ENCODE measurements around the gene VEPH1.

Gene VEPH1

DNA sequence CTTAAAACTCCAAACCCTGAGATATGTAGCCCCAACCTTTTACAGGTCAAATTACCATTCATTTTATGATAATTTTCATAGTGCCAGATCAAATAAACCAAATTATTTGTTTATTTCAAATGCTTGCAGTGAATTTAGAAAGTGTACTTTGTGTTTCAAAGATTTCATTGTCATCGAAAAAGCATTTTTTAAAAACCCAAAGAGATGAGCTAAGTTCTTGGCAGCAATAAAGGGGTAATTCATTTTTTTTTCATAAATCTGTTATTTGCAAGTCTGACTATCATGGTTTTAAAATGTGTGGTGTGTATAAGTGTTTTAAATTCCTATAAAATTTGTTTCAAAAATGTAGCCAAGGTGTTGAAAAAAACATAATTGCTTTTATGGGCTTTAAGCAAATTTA lies 49.4 kb downstream of the VEPH1 start:
- H3K4me3 ChIP-seq (replicated peaks in 1 of 2; ENCODE audit: low read depth in 2 of 2, low read length in 2 of 2) = no peak overlapping the region
- DNase-seq (ENCODE audit: low read depth in 2 of 2) = no peak
- TF ChIP-seq, protein P1, sequence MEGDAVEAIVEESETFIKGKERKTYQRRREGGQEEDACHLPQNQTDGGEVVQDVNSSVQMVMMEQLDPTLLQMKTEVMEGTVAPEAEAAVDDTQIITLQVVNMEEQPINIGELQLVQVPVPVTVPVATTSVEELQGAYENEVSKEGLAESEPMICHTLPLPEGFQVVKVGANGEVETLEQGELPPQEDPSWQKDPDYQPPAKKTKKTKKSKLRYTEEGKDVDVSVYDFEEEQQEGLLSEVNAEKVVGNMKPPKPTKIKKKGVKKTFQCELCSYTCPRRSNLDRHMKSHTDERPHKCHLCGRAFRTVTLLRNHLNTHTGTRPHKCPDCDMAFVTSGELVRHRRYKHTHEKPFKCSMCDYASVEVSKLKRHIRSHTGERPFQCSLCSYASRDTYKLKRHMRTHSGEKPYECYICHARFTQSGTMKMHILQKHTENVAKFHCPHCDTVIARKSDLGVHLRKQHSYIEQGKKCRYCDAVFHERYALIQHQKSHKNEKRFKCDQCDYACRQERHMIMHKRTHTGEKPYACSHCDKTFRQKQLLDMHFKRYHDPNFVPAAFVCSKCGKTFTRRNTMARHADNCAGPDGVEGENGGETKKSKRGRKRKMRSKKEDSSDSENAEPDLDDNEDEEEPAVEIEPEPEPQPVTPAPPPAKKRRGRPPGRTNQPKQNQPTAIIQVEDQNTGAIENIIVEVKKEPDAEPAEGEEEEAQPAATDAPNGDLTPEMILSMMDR (IDR thresholded peaks at IDR 0.05; ENCODE audit: low read depth, low read length) = no peak

DNA sequence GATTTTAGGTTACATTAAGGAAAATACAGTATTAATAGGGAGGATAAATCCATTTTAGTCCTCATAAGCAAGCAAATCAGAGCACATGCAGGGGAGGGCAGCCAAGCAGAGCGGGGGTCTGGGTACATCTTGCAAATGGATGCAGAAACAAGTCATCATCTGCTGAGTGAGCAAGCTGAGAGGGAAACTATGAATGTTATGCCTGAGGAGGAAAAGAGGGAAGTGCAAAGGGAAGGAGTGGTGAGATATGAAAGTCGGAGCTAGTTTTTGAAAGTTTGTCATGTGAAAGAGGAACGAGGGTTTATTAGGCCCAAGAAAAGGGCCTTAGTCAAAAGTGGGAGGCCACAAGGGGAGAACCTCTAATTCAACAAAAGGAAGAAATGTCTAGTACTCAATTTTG lies 51.1 kb downstream of the VEPH1 start:
- TF ChIP-seq, protein P1 (IDR thresholded peaks at IDR 0.05; ENCODE audit: low read depth, low read length) = no peak
- peak in 1 of 2 donors; percentile 11 for DNase-seq (ENCODE audit: low read depth in 2 of 2)
- no peak overlapping the region for H3K4me3 ChIP-seq (replicated peaks in 1 of 2; ENCODE audit: low read depth in 2 of 2, low read length in 2 of 2)

DNA sequence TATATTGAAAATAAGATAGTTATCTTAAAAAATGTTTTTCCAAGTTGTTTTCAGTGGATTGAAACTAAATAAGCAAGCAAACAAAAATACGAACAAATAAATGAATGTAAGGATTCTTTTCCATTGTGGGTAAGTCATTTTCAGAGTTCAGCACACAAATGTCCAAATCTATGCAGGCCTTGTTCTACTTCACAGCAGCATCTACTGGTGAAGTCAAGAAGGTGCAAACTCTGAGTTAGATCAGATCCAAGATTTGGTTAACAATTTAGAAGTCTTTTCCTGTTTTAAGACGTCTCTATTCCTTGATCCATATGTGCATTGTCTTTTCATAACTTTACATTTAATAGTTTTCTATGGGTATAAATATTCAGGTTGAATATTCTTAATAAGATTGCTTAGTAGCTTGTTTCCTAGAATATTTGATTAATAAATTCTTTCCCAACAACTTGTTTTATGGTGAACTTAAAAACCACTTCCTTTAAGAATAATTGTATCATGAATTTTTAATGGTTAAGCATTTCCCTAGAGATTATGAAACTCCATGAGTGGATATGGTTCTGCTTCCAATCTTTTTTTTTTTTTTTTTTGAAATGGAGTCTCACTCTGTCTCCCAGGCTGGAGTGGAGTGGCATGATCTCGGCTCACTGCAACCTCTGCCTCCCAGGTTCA lies 56.1 kb downstream of the VEPH1 start:
- TF ChIP-seq, protein P1 (IDR thresholded peaks at IDR 0.05; ENCODE audit: low read depth, low read length) = peak; percentile 78
- DNase-seq (ENCODE audit: low read depth in 2 of 2) = peak; percentile 75 to 78

DNA sequence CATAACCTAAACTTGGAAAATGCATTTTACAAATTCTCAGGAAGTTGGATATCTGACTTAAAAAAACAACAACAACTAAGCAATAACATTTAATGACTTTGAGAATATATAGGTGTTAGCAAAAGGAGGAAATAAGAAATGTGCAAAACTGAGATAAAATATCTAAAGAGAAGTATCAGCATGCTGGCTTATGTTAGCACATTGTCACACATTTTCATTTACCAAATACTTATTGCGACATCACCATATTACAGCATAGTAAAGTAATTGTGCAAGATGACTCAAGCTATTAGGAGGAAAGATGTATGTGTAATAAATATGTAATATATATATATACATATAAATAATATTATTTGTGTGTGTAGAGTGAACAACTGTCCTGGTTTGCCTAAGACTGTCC lies 57.4 kb downstream of the VEPH1 start:
- TF ChIP-seq, protein P1 (IDR thresholded peaks at IDR 0.05; ENCODE audit: low read depth, low read length) = no peak
- no peak overlapping the region for H3K4me3 ChIP-seq (replicated peaks in 1 of 2; ENCODE audit: low read depth in 2 of 2, low read length in 2 of 2)
- DNase-seq (ENCODE audit: low read depth in 2 of 2) = peak; percentile 81 to 89

More for the DNA sequence above, 56.1 kb downstream of the VEPH1 start:
- H3K4me3 ChIP-seq (replicated peaks in 1 of 2; ENCODE audit: low read depth in 2 of 2, low read length in 2 of 2) = no peak overlapping the region

DNA sequence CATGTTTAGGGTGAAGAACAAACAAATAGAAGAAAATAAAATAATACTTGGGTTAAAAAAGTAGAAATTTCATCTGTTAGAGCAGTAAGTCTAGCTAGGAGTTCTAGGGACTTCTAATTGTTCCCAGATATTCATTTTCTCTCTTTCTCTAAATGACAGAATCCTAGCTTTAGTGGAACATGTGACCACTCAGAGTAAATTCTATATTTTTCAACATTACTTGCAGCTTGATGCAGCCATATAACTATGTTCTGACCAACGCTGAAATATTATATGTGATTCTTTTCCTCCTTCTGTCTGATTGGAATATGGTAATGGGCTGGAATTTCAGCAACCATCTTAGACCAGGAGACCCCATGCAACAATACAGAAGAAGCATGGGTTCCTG lies 58.4 kb downstream of the VEPH1 start:
- TF ChIP-seq, protein P1 (IDR thresholded peaks at IDR 0.05; ENCODE audit: low read depth, low read length) = no peak
- DNase-seq (ENCODE audit: low read depth in 2 of 2) = peak; percentile 59 to 75

DNA sequence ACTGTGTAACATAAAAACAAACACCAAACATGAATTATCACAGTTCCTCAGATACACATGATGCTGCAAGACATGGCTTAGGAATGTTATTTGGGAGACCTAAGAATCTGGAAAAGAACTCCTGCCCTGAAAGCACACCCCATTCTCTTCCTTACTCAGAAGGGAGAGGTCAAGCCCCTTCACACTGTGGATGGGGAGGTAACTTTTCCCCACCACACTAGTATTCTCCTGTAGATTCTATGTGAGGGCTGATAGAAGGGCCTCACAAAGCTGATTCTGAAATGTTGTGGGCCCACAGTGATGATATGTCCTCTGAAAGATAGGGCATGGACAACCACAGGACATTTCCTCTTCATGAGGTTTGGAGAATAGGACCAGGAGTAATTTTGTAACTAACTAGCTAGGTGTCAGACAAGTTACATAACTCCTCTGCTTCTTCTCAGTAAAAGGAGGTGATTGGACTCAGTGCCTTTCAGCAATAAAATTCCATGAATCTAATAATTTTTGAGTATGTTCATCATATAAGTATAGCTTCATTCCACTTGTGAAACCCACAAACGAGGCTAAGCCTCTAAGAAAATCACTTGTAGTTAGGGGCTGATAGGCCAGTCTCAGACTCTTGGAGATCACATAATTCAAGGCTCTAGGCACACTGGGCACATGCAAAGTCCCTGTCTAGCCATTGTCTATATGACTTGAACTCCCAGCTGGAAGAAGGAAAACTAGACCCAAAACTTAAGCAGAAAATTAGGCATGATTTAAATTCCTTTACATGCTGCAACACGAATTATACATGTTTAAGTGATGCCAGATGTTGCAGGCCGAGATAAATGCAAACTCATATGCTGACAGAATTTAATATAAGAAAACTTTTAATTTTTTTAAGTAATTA lies 59.1 kb downstream of the VEPH1 start:
- TF ChIP-seq, protein P1 (IDR thresholded peaks at IDR 0.05; ENCODE audit: low read depth, low read length) = no peak
- peak; percentile 82 to 91 for DNase-seq (ENCODE audit: low read depth in 2 of 2)
- no peak overlapping the region for H3K4me3 ChIP-seq (replicated peaks in 1 of 2; ENCODE audit: low read depth in 2 of 2, low read length in 2 of 2)

More for the DNA sequence above, 58.4 kb downstream of the VEPH1 start:
- H3K4me3 ChIP-seq (replicated peaks in 1 of 2; ENCODE audit: low read depth in 2 of 2, low read length in 2 of 2) = no peak overlapping the region
